Neural progenitor cell (in vitro differentiated cells): Measurements from ENCODE around the gene DPAGT1.

Source experiments
- EZH2 ChIP-seq: fragments of 200-600 bp; sonication (generic); IDR thresholded peaks from 2 replicates; pipeline ENCODE4 v1.6.1; 2017; ENCODE audit warnings: antibody characterized with exemption, mild to moderate bottlenecking, moderate library complexity
- EZH2phosphoT487 ChIP-seq: fragments of 200-600 bp; sonication (generic); IDR thresholded peaks from 2 replicates; pipeline ENCODE4 v1.6.1; 2017; ENCODE audit warnings: antibody characterized with exemption
- TF ChIP-seq, protein P1 (sequence below): fragments of 200-600 bp; sonication (generic); IDR thresholded peaks from 2 replicates; pipeline ENCODE4 v1.5.1; 2017; ENCODE audit warnings: antibody characterized with exemption, mild to moderate bottlenecking

DNA sequence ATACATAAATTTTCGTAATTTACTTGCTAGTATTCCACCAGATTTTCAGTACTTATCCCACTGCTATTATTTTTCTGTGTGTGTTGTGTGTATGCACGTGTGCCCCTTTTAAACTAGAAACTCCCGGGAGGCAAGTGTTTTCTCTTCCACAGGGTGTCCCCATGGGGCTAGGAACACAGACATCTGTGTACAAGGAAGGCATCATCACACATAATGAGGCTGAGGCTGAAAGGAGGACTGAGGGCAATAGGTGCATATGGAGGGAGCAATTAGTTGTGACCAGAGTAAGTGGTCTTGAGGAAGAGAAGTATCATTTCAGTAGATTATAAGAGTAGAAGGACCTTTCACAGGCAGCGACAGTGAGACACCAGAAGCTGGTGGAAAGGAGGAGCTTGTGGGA, 2.1 kb upstream of the DPAGT1 start:
- TF ChIP-seq EZH2, result no peak
- TF ChIP-seq, protein P1, sequence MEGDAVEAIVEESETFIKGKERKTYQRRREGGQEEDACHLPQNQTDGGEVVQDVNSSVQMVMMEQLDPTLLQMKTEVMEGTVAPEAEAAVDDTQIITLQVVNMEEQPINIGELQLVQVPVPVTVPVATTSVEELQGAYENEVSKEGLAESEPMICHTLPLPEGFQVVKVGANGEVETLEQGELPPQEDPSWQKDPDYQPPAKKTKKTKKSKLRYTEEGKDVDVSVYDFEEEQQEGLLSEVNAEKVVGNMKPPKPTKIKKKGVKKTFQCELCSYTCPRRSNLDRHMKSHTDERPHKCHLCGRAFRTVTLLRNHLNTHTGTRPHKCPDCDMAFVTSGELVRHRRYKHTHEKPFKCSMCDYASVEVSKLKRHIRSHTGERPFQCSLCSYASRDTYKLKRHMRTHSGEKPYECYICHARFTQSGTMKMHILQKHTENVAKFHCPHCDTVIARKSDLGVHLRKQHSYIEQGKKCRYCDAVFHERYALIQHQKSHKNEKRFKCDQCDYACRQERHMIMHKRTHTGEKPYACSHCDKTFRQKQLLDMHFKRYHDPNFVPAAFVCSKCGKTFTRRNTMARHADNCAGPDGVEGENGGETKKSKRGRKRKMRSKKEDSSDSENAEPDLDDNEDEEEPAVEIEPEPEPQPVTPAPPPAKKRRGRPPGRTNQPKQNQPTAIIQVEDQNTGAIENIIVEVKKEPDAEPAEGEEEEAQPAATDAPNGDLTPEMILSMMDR, result peak; percentile 7
- TF ChIP-seq EZH2phosphoT487, result no peak
